OCI-LY1 (cell line): ENCODE results near the gene LGMN.

ENCODE experiments used
- EZH2 ChIP-seq: fragments of 200-600 bp; sonication (generic), shearing (Covaris generic); IDR thresholded peaks from 2 replicates; pipeline ENCODE4 v1.8.0; 2017; ENCODE audit warnings: borderline replicate concordance, mixed run types, mild to moderate bottlenecking, antibody characterized with exemption, low read length, moderate library complexity, mixed read lengths
- TF ChIP-seq, protein P1 (sequence below): fragments of 200-600 bp; sonication (generic), shearing (Covaris generic); IDR thresholded peaks from 2 replicates; pipeline ENCODE4 v1.5.1; 2017; ENCODE audit warnings: mild to moderate bottlenecking, antibody characterized with exemption, low read length, moderate library complexity, mixed read lengths

GRCh38 chr14:92666251-92666650 is 82.2 kb downstream of the LGMN start:
- TF ChIP-seq EZH2 = no peak
- TF ChIP-seq, protein P1, sequence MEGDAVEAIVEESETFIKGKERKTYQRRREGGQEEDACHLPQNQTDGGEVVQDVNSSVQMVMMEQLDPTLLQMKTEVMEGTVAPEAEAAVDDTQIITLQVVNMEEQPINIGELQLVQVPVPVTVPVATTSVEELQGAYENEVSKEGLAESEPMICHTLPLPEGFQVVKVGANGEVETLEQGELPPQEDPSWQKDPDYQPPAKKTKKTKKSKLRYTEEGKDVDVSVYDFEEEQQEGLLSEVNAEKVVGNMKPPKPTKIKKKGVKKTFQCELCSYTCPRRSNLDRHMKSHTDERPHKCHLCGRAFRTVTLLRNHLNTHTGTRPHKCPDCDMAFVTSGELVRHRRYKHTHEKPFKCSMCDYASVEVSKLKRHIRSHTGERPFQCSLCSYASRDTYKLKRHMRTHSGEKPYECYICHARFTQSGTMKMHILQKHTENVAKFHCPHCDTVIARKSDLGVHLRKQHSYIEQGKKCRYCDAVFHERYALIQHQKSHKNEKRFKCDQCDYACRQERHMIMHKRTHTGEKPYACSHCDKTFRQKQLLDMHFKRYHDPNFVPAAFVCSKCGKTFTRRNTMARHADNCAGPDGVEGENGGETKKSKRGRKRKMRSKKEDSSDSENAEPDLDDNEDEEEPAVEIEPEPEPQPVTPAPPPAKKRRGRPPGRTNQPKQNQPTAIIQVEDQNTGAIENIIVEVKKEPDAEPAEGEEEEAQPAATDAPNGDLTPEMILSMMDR = no peak
